ENCODE data around the gene CIAO2A. TPM values are rescaled to one million over a fixed set of nuclear protein-coding genes. Genes with fewer than 3 reads are reported as not detected.

The CIAO2A gene
- total RNA-seq, 1 experiment from 2014 or later: 89.8 TPM

DNA sequence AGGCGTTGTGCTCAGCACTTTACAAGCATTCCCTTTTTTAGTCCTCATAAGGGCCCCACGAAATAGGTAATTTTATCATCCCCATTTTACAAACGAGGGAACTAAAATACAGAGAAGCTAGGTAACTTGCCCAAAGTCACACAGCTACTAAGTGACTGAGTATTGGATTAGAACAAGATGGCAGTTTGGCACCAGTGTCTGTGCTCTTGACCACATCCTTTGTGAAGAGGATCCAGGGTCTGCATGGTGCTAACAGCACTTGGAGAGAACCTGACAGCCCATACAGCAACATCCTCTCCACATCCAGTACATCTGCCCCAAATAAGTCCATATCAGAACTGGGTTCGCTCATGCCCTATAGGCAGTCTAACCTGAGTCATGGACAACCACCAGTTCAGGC, 25.5 kb downstream of the CIAO2A start:
- peaks cover 25% of the 10 kb centered on the region for H3K4me1 ChIP-seq (ENCODE audit: control insufficient read depth, insufficient read depth, low read length)
- TF ChIP-seq TCF7L2 (IDR thresholded peaks at IDR 0.05; ENCODE audit: low read depth, low read length) (no peak), POLR2AphosphoS5 (IDR thresholded peaks at IDR 0.05; ENCODE audit: low read depth, low read length) (no peak), SIN3A (IDR thresholded peaks at IDR 0.05; ENCODE audit: borderline replicate concordance, insufficient read depth, low read depth, low read length) (no peak)
- TF ChIP-seq, protein P1, sequence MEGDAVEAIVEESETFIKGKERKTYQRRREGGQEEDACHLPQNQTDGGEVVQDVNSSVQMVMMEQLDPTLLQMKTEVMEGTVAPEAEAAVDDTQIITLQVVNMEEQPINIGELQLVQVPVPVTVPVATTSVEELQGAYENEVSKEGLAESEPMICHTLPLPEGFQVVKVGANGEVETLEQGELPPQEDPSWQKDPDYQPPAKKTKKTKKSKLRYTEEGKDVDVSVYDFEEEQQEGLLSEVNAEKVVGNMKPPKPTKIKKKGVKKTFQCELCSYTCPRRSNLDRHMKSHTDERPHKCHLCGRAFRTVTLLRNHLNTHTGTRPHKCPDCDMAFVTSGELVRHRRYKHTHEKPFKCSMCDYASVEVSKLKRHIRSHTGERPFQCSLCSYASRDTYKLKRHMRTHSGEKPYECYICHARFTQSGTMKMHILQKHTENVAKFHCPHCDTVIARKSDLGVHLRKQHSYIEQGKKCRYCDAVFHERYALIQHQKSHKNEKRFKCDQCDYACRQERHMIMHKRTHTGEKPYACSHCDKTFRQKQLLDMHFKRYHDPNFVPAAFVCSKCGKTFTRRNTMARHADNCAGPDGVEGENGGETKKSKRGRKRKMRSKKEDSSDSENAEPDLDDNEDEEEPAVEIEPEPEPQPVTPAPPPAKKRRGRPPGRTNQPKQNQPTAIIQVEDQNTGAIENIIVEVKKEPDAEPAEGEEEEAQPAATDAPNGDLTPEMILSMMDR (IDR thresholded peaks at IDR 0.05): no peak
- TF ChIP-seq, protein P2, sequence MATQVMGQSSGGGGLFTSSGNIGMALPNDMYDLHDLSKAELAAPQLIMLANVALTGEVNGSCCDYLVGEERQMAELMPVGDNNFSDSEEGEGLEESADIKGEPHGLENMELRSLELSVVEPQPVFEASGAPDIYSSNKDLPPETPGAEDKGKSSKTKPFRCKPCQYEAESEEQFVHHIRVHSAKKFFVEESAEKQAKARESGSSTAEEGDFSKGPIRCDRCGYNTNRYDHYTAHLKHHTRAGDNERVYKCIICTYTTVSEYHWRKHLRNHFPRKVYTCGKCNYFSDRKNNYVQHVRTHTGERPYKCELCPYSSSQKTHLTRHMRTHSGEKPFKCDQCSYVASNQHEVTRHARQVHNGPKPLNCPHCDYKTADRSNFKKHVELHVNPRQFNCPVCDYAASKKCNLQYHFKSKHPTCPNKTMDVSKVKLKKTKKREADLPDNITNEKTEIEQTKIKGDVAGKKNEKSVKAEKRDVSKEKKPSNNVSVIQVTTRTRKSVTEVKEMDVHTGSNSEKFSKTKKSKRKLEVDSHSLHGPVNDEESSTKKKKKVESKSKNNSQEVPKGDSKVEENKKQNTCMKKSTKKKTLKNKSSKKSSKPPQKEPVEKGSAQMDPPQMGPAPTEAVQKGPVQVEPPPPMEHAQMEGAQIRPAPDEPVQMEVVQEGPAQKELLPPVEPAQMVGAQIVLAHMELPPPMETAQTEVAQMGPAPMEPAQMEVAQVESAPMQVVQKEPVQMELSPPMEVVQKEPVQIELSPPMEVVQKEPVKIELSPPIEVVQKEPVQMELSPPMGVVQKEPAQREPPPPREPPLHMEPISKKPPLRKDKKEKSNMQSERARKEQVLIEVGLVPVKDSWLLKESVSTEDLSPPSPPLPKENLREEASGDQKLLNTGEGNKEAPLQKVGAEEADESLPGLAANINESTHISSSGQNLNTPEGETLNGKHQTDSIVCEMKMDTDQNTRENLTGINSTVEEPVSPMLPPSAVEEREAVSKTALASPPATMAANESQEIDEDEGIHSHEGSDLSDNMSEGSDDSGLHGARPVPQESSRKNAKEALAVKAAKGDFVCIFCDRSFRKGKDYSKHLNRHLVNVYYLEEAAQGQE (IDR thresholded peaks at IDR 0.05; ENCODE audit: insufficient read depth in 1 of 2, low read depth in 2 of 2, low read length in 1 of 2): no peak
- no peaks in the 10 kb centered on the region for H3K9me3 ChIP-seq (ENCODE audit: control insufficient read depth, insufficient read depth, low read depth, low read length)
- in situ Hi-C loops (cut with HindIII; ENCODE audit: low pct_unique_long_range_greater_than_20kb, low sequenced_read_pairs) (no loop called here), intact Hi-C loops (cut with micrococcal nuclease; ENCODE audit: unreplicated experiment) (loop anchor here (5.0 kb wide), 3 partner anchors 176 to 456 kb away; no protein-coding TSS in a partner anchor)
- no peaks in the 10 kb centered on the region for H3K27me3 ChIP-seq (ENCODE audit: control insufficient read depth, insufficient read depth, low read length)
- H3K36me3 ChIP-seq (ENCODE audit: control insufficient read depth, insufficient read depth, low read length): no peaks in the 10 kb centered on the region; the same call in 1 of the 2 replicates
- no peak overlapping the region for H3K4me3 ChIP-seq (ENCODE audit: low read depth in 2 of 2, low read length in 2 of 2)
- no peak; the same call in 1 of the 2 replicates for ATAC-seq
- no peak overlapping the region for H3K27ac ChIP-seq (ENCODE audit: low read length)
- no TSS peak for BruUV-seq (replicated peaks)
- CTCF ChIA-PET: interaction anchor here (0.6 to 3.5 kb wide), 4 partner anchors 22 to 458 kb away, joined by 3 to 17 read pairs (median 9); partner anchors contain the start of gene DAPK2
- no peak for DNase-seq (ENCODE audit: low read depth, low spot score)
- POLR2A ChIA-PET: interaction anchor here (0.6 kb wide), 1 partner anchor 1424 kb away, joined by 5 read pairs; no protein-coding TSS in a partner anchor

DNA sequence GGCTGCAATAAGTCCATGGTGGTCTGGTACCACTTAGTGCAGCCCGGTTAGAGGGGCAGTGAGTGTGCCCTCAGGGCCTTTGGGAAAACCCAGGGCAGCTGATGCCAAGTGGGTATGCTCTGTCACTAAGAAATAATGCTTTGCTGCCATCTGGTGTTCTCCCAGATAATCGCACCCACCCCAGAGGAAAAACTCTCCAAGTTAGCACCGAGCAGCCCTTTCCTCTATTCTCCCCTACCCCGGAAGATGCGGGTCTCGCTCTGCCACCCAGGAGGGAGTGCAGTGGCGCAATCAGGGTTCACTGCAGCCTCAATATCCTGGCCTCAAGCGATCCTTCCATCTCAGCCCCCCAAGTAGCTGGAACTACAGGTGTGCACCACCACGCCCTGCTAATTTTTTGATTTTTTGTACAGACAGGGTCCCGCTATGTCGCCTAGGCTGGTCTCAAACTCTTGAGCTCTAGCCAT, 26.0 kb downstream of the CIAO2A start:
- CTCF ChIA-PET: interaction anchor here (0.6 to 3.5 kb wide), 10 partner anchors 21 to 665 kb away, joined by 3 to 17 read pairs (median 4); partner anchors contain the start of gene DAPK2
- BruUV-seq (replicated peaks): no TSS peak
- Histone ChIP-seq H3K9me3 (ENCODE audit: control insufficient read depth, insufficient read depth, low read depth, low read length) (no peaks in the 10 kb centered on the region), H3K4me1 (ENCODE audit: control insufficient read depth, insufficient read depth, low read length) (peaks cover 19% of the 10 kb centered on the region), H3K4me3 (ENCODE audit: low read depth in 2 of 2, low read length in 2 of 2) (no peak overlapping the region), H3K27me3 (ENCODE audit: control insufficient read depth, insufficient read depth, low read length) (no peaks in the 10 kb centered on the region), H3K27ac (ENCODE audit: low read length) (no peak overlapping the region), H3K36me3 (ENCODE audit: control insufficient read depth, insufficient read depth, low read length) (no peaks in the 10 kb centered on the region)
- DNase-seq (ENCODE audit: low read depth, low spot score) (no peak), ATAC-seq (peak; percentile 93)
- in situ Hi-C loops (cut with HindIII; ENCODE audit: low pct_unique_long_range_greater_than_20kb, low sequenced_read_pairs): no loop called here
- POLR2A ChIA-PET: interaction anchor here (0.6 kb wide), 1 partner anchor 1660 kb away, joined by 7 read pairs; no protein-coding TSS in a partner anchor
- intact Hi-C loops (cut with micrococcal nuclease; ENCODE audit: unreplicated experiment): loop anchor here (1.0 to 5.0 kb wide), 4 partner anchors 175 to 455 kb away; no protein-coding TSS in a partner anchor
- TF ChIP-seq POLR2AphosphoS5 (IDR thresholded peaks at IDR 0.05; ENCODE audit: low read depth, low read length): no peak; the same call in 1 of the 2 replicates
- TF ChIP-seq, protein P1 (IDR thresholded peaks at IDR 0.05): peak; percentile 86
- TF ChIP-seq TCF7L2 (IDR thresholded peaks at IDR 0.05; ENCODE audit: low read depth, low read length): no peak
- no peak for TF ChIP-seq SIN3A (IDR thresholded peaks at IDR 0.05; ENCODE audit: borderline replicate concordance, insufficient read depth, low read depth, low read length)
